ENCODE data around the gene SLBP. TPM values are rescaled to one million over a fixed set of nuclear protein-coding genes. Genes with fewer than 3 reads are reported as not detected.

Gene SLBP
- total RNA-seq, 1 donor from 2014 or later, result 75.4 TPM

DNA sequence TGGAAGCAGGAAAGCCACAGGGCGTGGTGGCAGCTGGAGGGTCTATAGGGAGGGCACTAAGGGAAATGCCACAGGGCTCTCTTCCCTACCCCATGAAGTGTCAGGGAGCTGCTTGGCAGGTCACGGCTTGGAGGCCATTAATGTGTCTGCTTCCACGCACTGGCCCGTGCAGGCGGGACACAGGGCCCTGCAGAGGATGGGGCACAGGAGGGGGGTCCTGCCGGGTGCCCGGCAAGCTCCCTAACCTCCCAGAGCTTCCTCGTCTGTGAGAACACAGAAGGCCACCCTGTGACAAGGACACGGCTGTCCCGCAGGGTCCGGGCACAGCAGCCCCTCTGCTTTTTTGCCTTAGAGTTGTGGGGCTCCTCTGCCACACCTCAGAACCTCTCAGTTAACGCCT, 53.5 kb downstream of the SLBP start:
- no peak for DNase-seq (ENCODE audit: extremely low read depth, low read depth, low spot score)

DNA sequence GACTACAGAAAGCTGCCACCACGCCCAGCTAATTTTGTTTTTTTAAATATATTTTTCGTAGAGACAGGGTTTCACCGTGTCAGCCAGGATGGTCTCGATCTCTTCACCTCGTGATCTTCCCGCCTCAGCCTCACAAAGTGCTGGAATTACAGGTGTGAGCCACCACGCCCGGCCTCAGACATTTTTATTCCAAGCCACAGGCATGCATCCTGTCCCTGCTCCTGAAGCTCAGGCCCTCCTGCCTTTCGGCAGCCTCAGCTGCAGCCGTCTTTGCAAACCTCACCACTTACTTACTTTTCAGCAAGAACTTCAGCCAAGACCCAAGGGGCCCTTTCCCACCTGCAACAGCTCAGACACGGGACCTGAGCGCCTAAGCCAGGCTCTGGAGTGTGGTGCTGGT, 54.0 kb downstream of the SLBP start:
- no peak for DNase-seq (ENCODE audit: extremely low read depth, low read depth, low spot score)

DNA sequence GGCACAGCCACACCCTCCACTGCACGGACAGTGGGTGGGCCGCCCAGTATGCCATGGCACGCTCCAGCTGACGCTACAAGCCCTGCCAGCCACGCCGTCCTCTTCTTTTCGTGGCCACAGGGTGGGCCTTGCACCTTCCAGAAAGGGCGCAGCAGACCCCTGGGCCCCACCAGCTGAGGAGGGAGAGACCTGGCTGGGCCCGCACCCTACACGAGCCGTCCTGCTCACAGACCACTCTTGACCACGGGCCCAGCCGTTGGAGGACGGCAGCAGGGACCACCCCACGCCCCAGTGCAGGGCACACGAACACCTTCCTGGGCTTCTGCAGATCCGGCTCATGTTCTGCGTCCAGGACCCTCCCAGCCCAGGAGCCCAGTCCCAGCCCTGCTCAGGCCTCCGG, 55.1 kb downstream of the SLBP start:
- no peak for DNase-seq (ENCODE audit: extremely low read depth, low read depth, low spot score)

DNA sequence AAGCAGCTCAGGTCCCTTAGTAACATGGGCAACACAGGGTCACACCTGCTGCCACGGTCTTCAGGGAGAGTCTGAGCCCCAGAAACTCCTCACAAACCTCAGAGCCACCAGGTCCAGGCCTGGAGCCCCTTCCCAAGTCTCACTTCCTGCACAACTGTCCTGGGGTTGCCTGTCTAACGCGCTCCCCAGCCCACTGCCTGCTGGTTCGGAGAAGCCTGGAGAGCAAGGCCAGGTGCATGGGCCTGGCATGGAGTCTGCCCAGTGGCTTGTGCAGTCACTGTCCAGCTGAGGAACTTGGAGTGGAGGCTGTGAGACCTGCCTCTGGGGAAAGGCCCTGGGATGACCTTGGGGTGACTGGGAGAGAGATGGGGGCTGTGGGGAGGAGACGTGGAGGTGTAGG, 56.0 kb downstream of the SLBP start:
- no peak for DNase-seq (ENCODE audit: extremely low read depth, low read depth, low spot score)

DNA sequence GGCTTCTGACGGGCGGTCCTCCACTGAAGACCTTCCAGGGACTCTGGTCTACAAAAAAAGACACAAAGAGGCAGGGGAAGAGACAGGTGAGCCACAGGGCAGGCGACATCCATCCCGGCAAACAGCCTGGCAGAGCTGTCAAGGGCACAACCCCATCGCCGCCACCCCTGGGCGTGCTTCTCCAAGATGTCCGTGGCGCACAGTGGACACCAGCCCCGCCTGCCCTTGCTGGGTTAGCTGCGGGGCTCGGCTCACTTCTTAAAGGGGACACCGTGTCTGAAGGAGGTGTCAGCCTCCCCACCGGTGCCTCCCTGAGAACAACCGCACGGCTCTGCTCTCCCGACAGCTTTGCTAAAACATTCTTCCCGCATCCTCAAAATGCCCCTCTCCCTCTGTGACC, 56.4 kb downstream of the SLBP start:
- no peak for DNase-seq (ENCODE audit: extremely low read depth, low read depth, low spot score)

DNA sequence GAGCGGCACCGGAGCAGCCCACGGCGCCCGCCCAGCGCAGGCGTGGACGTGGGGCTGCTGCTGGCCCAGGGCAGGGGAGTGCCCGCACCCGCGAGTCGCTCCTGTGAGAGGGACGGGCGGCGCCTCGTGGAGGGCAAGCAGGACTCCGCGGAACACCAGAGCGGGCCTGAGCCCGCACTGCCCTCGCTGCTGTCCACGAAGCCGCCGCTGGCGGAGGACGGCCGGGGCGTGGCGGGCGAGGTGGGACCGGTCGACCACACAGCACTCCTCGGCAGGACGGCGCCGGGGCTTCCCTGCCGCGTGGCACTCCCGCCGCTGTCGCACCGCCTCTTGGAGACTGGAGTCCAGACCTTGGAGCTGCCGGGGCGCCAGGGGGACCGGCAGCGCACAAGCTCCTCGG, 57.0 kb downstream of the SLBP start:
- no peak for DNase-seq (ENCODE audit: extremely low read depth, low read depth, low spot score)

DNA sequence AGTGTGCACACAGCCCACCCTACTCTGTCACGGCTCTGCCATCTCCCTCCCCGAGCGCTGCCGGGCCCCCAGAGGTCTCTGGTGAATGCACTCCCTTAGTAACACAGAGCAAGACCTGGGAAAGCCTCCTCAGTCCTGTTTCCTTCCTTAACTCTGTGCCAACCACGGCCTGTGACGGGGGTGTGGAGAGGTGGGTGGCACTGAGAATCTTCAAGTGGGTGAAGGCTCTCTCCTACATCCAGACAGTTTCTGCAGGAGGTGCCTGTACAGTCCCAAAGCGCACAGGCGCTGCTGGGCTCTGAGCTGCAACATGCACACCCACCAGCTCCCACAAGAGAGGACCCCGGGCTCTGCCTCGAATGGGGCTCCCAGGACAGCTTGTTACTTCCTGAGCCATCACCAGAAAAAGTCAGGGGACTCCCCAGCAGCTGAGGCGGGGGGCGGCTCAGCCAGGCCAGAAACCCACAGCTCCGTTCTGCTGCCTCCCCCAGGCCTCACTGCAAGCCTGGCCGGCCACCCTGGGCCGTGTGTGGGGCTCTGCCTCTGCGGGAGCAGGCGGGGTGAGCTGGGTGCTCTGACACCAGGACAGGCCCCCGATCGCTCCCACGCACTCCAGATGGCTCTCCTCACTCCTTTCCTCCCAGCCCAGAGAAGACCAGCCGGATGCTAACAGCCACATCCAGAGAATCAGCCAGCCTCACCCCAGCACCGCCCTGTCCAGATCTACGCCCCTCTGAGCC, 57.7 kb downstream of the SLBP start:
- no peak for DNase-seq (ENCODE audit: extremely low read depth, low read depth, low spot score)

DNA sequence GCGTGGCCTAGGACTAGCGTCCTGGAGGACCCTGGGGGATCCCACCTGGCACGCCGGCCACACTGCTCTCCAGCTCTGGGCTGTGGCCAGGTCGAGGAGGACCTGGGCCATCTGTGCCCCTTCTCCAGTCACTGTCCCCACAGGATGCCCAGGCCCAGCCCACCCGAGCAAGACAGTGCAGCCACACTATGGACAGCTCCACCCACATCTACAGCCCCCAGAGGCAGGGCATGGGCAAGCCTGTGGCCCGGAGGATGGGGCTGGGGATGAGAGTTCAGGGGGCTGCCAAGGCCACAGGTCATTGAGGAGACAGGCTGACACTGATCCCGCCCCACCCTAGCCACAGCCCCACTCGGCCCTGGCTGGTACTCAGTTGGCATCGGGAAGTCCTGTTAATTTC, 58.3 kb downstream of the SLBP start:
- DNase-seq (ENCODE audit: extremely low read depth, low read depth, low spot score), result no peak

DNA sequence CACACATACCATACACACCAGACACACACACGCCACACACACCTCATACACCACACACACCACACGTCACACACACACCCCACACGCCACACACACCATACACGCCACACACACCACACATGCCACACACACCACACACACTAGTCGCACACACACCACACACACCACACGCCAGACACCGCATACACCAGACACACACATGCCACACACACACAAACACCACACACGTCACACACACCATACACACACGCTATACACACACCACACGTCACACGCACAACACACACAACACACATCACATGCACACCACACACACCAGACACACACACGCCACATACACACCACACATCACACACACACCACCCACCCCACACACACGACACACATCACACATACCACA, 60.0 kb downstream of the SLBP start:
- DNase-seq (ENCODE audit: extremely low read depth, low read depth, low spot score), result no peak

DNA sequence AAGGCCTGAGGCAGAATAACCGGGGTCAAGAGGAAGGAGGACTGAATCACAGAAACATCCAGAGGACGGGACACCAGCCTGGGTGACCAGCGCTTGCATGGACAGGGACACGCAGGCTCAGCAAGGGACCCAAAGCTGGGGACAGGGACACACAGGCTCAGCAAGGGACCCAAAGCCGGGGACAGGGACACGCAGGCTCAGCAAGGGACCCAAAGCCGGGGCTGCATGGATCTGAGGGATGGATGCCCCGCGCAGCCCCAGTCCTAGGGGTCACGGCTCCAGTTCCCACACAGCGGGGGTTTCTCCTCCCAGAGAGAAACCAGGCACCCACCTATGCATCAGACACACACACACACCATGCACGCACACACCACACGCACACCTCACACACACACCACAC, 60.5 kb downstream of the SLBP start:
- no peak for DNase-seq (ENCODE audit: extremely low read depth, low read depth, low spot score)

DNA sequence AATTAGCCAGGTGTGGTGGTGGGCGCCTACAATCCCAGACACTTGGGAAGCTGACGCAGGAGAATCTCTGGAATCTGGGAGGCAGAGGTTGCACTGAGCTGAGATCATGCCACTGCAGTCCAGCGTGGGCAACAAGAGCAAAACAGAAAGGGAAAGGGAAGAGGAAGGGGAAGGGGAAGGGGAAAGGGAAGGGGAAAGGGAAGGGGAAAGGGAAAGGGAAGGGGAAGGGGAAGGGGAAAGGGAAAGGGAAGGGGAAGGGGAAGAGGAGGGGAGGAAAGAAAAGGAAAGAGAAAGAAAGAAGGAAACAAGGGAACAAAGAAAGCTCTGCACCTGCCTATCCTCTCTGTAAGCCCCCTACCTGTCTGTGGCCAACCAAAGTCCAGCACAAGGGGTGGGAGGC, 63.2 kb downstream of the SLBP start:
- no peak for DNase-seq (ENCODE audit: extremely low read depth, low read depth, low spot score)

DNA sequence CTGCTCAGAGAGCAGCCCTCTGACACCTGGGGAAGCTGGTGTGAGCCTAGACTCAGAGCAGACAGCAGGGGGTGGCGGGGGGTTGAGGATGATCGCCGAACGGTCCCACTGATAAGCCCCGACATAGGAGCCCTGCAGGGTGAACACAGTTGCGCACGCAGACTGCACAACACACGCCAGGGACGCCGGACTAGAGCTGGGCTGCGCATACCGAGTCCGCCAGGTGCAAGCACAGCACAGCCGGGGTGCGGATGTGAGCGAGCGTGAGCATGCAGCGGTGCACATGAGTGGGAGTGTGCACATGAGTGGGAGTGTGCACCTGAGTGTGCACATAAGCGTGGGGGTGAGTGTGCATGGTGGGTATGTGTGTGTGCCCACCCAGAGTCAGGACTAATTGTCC, 64.7 kb downstream of the SLBP start:
- DNase-seq (ENCODE audit: extremely low read depth, low read depth, low spot score), result no peak

DNA sequence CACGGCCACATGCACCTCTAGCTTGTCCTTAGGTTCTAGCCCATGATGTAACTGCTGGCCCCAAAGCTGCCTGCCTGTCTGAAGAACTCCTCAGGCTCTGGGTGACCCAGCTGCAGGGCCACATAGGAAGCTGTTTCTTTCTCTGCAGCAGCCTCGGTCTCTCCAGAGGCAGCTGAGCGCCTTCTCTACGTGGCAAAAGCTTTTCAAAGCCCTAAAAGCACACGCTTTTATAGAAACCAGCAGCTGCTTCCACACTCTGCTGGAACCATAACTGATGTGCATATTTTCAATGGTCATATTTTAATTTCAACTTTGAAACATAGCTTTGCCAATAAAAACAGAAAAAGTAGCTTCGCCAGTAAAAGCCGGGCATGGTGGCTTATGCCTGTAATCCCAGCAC, 65.4 kb downstream of the SLBP start:
- no peak for DNase-seq (ENCODE audit: extremely low read depth, low read depth, low spot score)

DNA sequence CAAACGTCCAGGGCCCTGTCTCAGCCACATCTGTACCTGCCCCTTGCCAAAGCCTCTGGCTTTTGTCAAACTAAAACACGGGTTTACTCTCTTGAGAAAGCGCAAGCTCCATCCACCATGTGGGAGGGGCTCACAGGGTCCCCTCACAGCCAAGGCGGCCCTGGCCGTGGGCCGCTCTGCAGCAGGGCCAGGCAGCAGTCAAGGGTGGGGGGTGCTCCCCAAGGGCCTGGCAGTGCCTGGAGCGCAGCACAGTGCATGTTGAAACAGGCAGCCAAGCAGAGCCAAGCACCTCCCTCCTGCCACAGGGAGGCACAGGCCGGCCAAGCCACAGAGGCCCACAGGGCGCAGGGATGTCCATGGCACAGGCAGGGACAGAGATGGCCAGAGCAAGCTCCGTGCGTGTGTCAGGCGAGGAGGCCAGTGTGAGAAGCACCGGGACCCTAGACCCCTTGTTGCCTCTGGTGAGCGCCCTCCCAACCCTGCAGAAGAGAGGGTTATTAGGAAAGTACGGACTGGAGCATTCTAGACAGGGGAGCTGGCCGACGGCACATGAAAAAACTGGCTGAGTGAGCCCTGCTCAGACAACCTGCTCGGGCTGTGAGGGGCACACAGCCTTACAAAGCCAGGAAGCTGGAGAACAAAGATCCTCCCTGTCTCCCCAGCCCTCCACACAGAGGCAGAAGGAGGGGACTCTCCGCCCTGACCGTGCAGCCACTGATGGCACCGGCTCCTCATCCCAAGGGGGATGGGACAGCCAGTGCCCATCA, 67.0 kb downstream of the SLBP start:
- DNase-seq (ENCODE audit: extremely low read depth, low read depth, low spot score), result no peak

DNA sequence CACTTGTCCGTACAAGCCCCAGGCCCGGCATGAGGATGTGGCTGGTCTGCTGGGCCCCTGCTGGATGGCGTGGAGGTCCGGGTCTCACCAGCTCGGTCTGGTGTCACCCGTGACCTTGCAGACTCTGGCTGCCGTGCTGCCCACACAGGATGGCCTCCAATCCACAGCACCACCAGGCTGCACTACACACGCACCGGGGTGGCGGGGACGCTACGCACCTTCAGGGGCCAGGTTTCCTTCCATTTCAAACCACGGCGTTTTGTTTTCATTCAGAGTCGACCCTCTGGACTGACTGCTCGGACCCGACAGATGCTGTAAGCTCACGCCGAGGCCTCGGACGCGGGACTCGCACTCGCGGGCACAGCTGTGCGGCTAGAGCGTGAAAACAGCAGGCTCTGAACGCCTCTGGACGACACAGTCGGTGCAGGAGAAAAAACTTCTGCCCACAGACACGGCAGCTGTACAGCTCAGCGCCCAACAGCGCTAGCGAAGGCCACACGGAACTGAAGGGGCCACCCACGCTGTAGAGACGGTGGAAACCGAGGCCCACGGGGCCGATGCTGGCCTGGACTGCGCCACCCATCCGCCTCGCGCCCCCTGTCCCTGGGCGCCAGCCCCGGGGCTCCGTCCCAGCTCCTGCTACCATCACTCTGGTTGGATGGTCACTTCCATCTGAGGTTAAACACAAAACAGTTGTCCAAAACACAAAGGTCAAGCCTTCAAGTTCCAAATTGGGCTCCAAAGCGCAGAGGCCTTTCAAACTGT, 68.0 kb downstream of the SLBP start:
- DNase-seq (ENCODE audit: extremely low read depth, low read depth, low spot score), result no peak

Other genes starting within 250 kb of the SLBP start
- 2.7 and 7.8 TPM in 2 replicates for gene FAM53A, start 28.0 kb downstream of the SLBP start, total RNA-seq
- gene TMEM129, start 9.0 kb upstream of the SLBP start, total RNA-seq, result 45.7 and 49.5 TPM in 2 replicates
- 26.7 and 40.1 TPM in 2 replicates for gene TACC3, start 9.2 kb upstream of the SLBP start, total RNA-seq
- gene FGFR3, start 81.0 kb upstream of the SLBP start, total RNA-seq, result 0.05 and 2.1 TPM in 2 replicates
- 57.5 and 65.3 TPM in 2 replicates for gene LETM1, start 143.8 kb upstream of the SLBP start, total RNA-seq
- gene NSD2, start 159.1 kb upstream of the SLBP start, total RNA-seq, result 41.9 and 49.8 TPM in 2 replicates

All from glomerular endothelial cell (primary cell).